Measurements from ENCODE around the gene SDC1.

Gene SDC1

GRCh38 chr2:20226152-20226545 is 1.2 kb upstream of the SDC1 start:
- no peak for DNase-seq

GRCh38 chr2:20225294-20226151 is 593 bp upstream of the SDC1 start:
- DNase-seq, result peak; percentile 74 to 91

- no peak for DNase-seq
These were observed 690 bp downstream of the SDC1 start for GRCh38 chr2:20224164-20224715.

GRCh38 chr2:20223407-20224163 is 1.3 kb downstream of the SDC1 start:
- peak; percentile 32 to 79 for DNase-seq

- DNase-seq, result peak; percentile 32 to 79
These were observed 2.0 kb downstream of the SDC1 start for GRCh38 chr2:20222769-20223406.

GRCh38 chr2:20222014-20222768 is 2.7 kb downstream of the SDC1 start:
- DNase-seq, result peak in 1 of 2 experiments; percentile 56

- DNase-seq, result peak in 1 of 2 experiments; percentile 32
These were observed 3.4 kb downstream of the SDC1 start for GRCh38 chr2:20221555-20221973.

GRCh38 chr2:20220806-20221554 is 4.0 kb downstream of the SDC1 start:
- no peak for DNase-seq

- DNase-seq, result no peak
These were observed 5.1 kb downstream of the SDC1 start for GRCh38 chr2:20219763-20220380.

GRCh38 chr2:20218331-20219320 is 6.3 kb downstream of the SDC1 start:
- no peak for DNase-seq

GRCh38 chr2:20217041-20217970 is 7.6 kb downstream of the SDC1 start:
- no peak for DNase-seq

GRCh38 chr2:20216130-20217025 is 8.6 kb downstream of the SDC1 start:
- DNase-seq, result no peak

GRCh38 chr2:20215183-20216040 is 9.5 kb downstream of the SDC1 start:
- DNase-seq, result no peak

- DNase-seq, result no peak
These were observed 10.3 kb downstream of the SDC1 start for GRCh38 chr2:20214566-20215182.

GRCh38 chr2:20213651-20214565 is 11.0 kb downstream of the SDC1 start:
- DNase-seq, result peak in 1 of 2 experiments; percentile 16
